A673 (cell line): ENCODE measurements around the gene WNK2. TPM values are rescaled to one million over a fixed set of nuclear protein-coding genes. Genes with fewer than 3 reads are reported as not detected.

ENCODE experiments used
- BruUV-seq: library from RNA; stranded (reverse); fragments of 400-500 nt; replicated peaks from 2 replicates; lab custom pipeline; 2021; lab: Mats Ljungman, UMichigan
- CTCF ChIA-PET: fragments of 300-600 bp; sonication (Branson Sonifier 250); formaldehyde crosslinking; loops from one replicate; lab custom pipeline; 2022; ENCODE audit warnings: antibody characterized with exemption; lab: Charles Lee
- POLR2A ChIA-PET: fragments of 300-600 bp; sonication (Branson Sonifier 250); formaldehyde crosslinking; loops from one replicate; lab custom pipeline; 2022; ENCODE audit warnings: antibody characterized with exemption; ENCODE audit not compliant: low non-redundant PET; lab: Charles Lee
- DNase-seq: peaks from one replicate; pipeline ENCODE4 v3.0.0-alpha.2; 2015; ENCODE audit warnings: low spot score
- H3K27ac ChIP-seq: fragments of 200-600 bp; sonication (generic); 2 replicates; pipeline ENCODE4 v1.5.1; 2016; ENCODE audit warnings: mixed run types, low read depth, mild to moderate bottlenecking, mixed read lengths, antibody characterized with exemption, low read length; ENCODE audit not compliant: poor library complexity, severe bottlenecking
- H3K27me3 ChIP-seq: fragments of 200-600 bp; sonication (generic); replicated peaks from 2 replicates; pipeline ENCODE4 v1.6.1; 2017; ENCODE audit warnings: mixed run types, low read depth, mild to moderate bottlenecking, mixed read lengths, antibody characterized with exemption, low read length; ENCODE audit not compliant: insufficient read depth, poor library complexity
- H3K36me3 ChIP-seq: fragments of 200-600 bp; sonication (generic); 2 replicates; pipeline ENCODE4 v1.6.1; 2016; ENCODE audit warnings: mixed run types, mild to moderate bottlenecking, mixed read lengths, antibody characterized with exemption, low read length; ENCODE audit not compliant: insufficient read depth, poor library complexity, severe bottlenecking
- H3K4me1 ChIP-seq: fragments of 200-600 bp; sonication (generic); 2 replicates; pipeline ENCODE4 v1.6.1; 2017; ENCODE audit warnings: mixed run types, mild to moderate bottlenecking, mixed read lengths, antibody characterized with exemption, low read length; ENCODE audit not compliant: insufficient read depth, poor library complexity, severe bottlenecking
- H3K4me3 ChIP-seq: fragments of 200-600 bp; sonication (generic); 2 replicates; pipeline ENCODE4 v1.5.1; 2016; ENCODE audit warnings: low read depth, mixed run types, mild to moderate bottlenecking, mixed read lengths, low read length; ENCODE audit not compliant: poor library complexity, severe bottlenecking
- H3K9me3 ChIP-seq: fragments of 200-600 bp; sonication (generic); 2 replicates; pipeline ENCODE4 v1.6.1; 2016; ENCODE audit warnings: mixed run types, low read depth, mild to moderate bottlenecking, mixed read lengths, antibody characterized with exemption, low read length; ENCODE audit not compliant: poor library complexity, severe bottlenecking
- EZH2 ChIP-seq: fragments of 200-600 bp; sonication (generic); IDR thresholded peaks from 2 replicates; pipeline ENCODE4 v1.6.1; 2017; ENCODE audit warnings: borderline replicate concordance, low read depth, mild to moderate bottlenecking, mixed read lengths, antibody characterized with exemption, low read length; ENCODE audit not compliant: poor library complexity, severe bottlenecking
- intact Hi-C: fragments of 100-400 bp; cut with micrococcal nuclease; formaldehyde crosslinking; loops from one replicate; pipeline ENCODE4 v1.10.0; 2022; ENCODE audit not compliant: unreplicated experiment
- total RNA-seq: library from RNA; stranded (reverse); gene quantifications from 2 replicates; pipeline ENCODE4 v1.2.3, GENCODE V29; 2021
- TF ChIP-seq, protein P1 (sequence below): fragments of 300-800, 200-600 bp; sonication (generic); conservative IDR thresholded peaks from 2 replicates; pipeline ENCODE4 v1.5.1; 2017; ENCODE audit warnings: low read depth, mild to moderate bottlenecking, antibody characterized with exemption, low read length, moderate library complexity, mixed read lengths

Gene WNK2
- total RNA-seq, 1 experiment from 2014 or later: 9.6 TPM

DNA sequence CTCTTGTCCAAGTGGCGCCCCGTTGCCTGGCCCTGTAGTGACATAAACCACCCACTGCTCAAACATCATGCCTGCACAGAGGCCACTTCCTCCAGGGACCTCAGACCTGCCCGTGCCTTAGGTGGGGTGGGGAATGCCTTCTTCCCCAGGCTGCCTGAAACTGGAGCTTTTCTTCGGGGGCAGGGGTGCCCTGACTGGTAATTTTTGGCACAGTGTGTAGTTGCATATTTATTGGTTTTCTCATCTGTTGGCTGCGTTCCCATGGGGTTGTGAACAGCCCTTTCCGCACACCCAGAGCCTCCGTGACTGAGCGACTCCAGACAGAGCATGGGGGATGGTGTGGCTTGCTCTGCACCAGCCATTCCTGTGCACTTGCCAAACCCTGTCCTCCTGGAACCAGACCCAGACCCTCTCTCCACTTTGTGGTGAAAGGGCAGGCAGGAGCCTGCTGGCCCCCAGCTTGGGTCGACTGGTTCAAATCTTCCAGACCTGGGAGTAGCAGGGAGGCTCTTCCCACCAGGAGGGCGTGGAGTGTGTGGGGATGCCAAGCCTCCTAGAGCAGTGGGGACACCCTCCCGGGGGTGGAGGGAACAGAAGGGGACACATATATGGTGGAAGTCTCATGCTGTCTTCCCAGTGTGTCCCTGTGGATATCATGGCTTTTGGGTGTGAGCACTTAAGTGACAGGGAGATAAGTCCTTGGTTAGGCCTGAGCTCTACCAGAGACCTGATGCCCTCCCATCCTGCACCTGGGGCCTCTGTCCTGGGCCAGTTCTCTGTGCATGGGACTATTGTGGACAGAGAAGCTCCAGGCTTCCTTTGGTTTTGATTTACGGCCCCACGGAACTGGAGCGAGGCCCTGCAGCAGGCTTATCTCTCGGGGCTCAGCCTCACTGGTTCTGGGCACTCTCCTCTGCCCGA lies 39.6 kb downstream of the WNK2 start:
- no TSS peak for BruUV-seq
- H3K4me1 ChIP-seq: peaks cover 11% of the 10 kb centered on the region
- TF ChIP-seq, protein P1, sequence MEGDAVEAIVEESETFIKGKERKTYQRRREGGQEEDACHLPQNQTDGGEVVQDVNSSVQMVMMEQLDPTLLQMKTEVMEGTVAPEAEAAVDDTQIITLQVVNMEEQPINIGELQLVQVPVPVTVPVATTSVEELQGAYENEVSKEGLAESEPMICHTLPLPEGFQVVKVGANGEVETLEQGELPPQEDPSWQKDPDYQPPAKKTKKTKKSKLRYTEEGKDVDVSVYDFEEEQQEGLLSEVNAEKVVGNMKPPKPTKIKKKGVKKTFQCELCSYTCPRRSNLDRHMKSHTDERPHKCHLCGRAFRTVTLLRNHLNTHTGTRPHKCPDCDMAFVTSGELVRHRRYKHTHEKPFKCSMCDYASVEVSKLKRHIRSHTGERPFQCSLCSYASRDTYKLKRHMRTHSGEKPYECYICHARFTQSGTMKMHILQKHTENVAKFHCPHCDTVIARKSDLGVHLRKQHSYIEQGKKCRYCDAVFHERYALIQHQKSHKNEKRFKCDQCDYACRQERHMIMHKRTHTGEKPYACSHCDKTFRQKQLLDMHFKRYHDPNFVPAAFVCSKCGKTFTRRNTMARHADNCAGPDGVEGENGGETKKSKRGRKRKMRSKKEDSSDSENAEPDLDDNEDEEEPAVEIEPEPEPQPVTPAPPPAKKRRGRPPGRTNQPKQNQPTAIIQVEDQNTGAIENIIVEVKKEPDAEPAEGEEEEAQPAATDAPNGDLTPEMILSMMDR: no peak
- TF ChIP-seq EZH2: no peak
- ChIA-PET POLR2A (no interaction called here), CTCF (no interaction called here)
- no peaks in the 10 kb centered on the region for H3K9me3 ChIP-seq
- no peak overlapping the region for H3K4me3 ChIP-seq
- no peak overlapping the region for H3K27ac ChIP-seq
- intact Hi-C loops: no loop called here
- peak; percentile 66 for DNase-seq
- no peaks in the 10 kb centered on the region for H3K27me3 ChIP-seq
- H3K36me3 ChIP-seq: no peaks in the 10 kb centered on the region

DNA sequence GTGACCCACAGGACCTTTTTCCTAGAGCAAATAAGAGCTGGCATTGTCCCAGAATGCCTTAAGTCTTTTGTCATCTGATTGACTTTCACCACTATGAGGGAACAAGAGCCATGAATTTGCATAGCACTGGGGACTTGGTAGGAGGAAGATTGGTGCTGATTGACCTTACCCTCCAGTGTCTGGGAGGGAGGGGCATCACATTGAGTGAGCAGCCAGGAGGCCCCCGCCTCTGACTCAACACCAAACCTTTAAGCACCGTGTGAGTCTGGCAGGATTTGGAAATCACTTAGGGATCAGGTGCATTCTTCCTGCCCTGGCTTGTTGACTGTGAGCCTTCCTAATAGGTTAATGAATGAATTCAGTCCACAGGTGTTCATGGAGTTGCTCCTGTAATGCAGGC lies 40.7 kb downstream of the WNK2 start:
- CTCF ChIA-PET: no interaction called here
- DNase-seq: no peak
- BruUV-seq: no TSS peak
- TF ChIP-seq, protein P1: no peak
- no peak for TF ChIP-seq EZH2
- H3K27ac ChIP-seq: no peak overlapping the region
- intact Hi-C loops: no loop called here
- H3K4me1 ChIP-seq: peaks cover 11% of the 10 kb centered on the region
- H3K27me3 ChIP-seq: no peaks in the 10 kb centered on the region
- H3K4me3 ChIP-seq: no peak overlapping the region
- H3K36me3 ChIP-seq: no peaks in the 10 kb centered on the region
- H3K9me3 ChIP-seq: no peaks in the 10 kb centered on the region
- POLR2A ChIA-PET: no interaction called here

DNA sequence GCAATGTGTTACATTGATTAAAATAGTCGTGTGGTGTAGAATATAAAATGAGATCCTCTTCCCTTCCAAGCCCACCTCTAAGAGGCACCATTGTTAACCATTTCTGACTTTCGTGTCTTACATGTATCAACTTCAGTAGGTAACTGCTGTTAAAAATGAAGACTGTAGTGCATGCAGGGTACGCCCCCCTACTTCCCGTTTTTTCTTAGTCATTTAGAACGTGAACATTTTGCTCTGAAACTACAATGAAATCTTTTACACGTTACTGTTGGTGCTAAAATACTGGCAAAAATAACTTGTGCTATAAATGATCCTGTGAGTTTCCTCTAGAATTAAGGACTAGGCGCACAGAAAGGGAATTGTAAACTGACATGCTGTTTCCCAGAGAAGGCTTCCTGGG lies 41.5 kb downstream of the WNK2 start:
- Histone ChIP-seq H3K27me3 (no peaks in the 10 kb centered on the region), H3K4me1 (peaks cover 11% of the 10 kb centered on the region), H3K4me3 (no peak overlapping the region), H3K36me3 (no peaks in the 10 kb centered on the region), H3K27ac (no peak overlapping the region), H3K9me3 (no peaks in the 10 kb centered on the region)
- DNase-seq: no peak
- intact Hi-C loops: no loop called here
- TF ChIP-seq EZH2: no peak
- TF ChIP-seq, protein P1: no peak
- CTCF ChIA-PET: no interaction called here
- BruUV-seq: no TSS peak
- POLR2A ChIA-PET: no interaction called here
